GM19372 (cell line): ENCODE data around the gene LMF1.

Experiments used
- ATAC-seq: cut with Tn5 transposase; IDR thresholded peaks from one replicate; pipeline ENCODE4 v1.9.1; 2021; ENCODE audit warnings: mild to moderate bottlenecking, low read depth, moderate library complexity; ENCODE audit not compliant: unreplicated experiment

Gene LMF1

GRCh38 chr16:932831-933330, 37.9 kb downstream of the LMF1 start:
- ATAC-seq, result no peak

- no peak for ATAC-seq
Observed at GRCh38 chr16:931626-932500, 38.9 kb downstream of the LMF1 start.

GRCh38 chr16:931171-931570, 39.6 kb downstream of the LMF1 start:
- no peak for ATAC-seq

- no peak for ATAC-seq
Observed at GRCh38 chr16:930511-930910, 40.3 kb downstream of the LMF1 start.

GRCh38 chr16:930076-930475, 40.7 kb downstream of the LMF1 start:
- no peak for ATAC-seq

GRCh38 chr16:929227-930073, 41.3 kb downstream of the LMF1 start:
- no peak for ATAC-seq

GRCh38 chr16:928526-928925, 42.3 kb downstream of the LMF1 start:
- no peak for ATAC-seq

GRCh38 chr16:927931-928330, 42.9 kb downstream of the LMF1 start:
- no peak for ATAC-seq

- ATAC-seq, result no peak
Observed at GRCh38 chr16:927406-927805, 43.4 kb downstream of the LMF1 start.

- no peak for ATAC-seq
Observed at GRCh38 chr16:926715-927114, 44.1 kb downstream of the LMF1 start.

GRCh38 chr16:924806-925205, 46.0 kb downstream of the LMF1 start:
- no peak for ATAC-seq

- no peak for ATAC-seq
Observed at GRCh38 chr16:924063-924462, 46.7 kb downstream of the LMF1 start.

- no peak for ATAC-seq
Observed at GRCh38 chr16:923184-923583, 47.6 kb downstream of the LMF1 start.

GRCh38 chr16:922051-922450, 48.7 kb downstream of the LMF1 start:
- no peak for ATAC-seq

- no peak for ATAC-seq
Observed at GRCh38 chr16:921321-921905, 49.4 kb downstream of the LMF1 start.

GRCh38 chr16:920717-921116, 50.1 kb downstream of the LMF1 start:
- ATAC-seq, result no peak

GRCh38 chr16:920051-920681, 50.6 kb downstream of the LMF1 start:
- no peak for ATAC-seq

- ATAC-seq, result no peak
Observed at GRCh38 chr16:919658-920050, 51.1 kb downstream of the LMF1 start.

- no peak for ATAC-seq
Observed at GRCh38 chr16:918741-919657, 51.8 kb downstream of the LMF1 start.

GRCh38 chr16:918068-918467, 52.7 kb downstream of the LMF1 start:
- no peak for ATAC-seq
